ENCODE results near the gene COBL. TPM values are rescaled to one million over a fixed set of nuclear protein-coding genes. Genes with fewer than 3 reads are reported as not detected.
"Not testable (repeated sequence)": the region's sequence is repeated elsewhere in the genome, so short reads cannot be mapped to it uniquely, and the experiment has no call there.

Gene COBL
- total RNA-seq, 1 donor from 2014 or later: 9.2 TPM

GRCh38 chr7:51013218-51013786 lies 303.3 kb downstream of the COBL start:
- peak; percentile 84 for DNase-seq (ENCODE audit: low spot score)

- DNase-seq (ENCODE audit: low spot score): no peak
These were observed 303.9 kb downstream of the COBL start for GRCh38 chr7:51012569-51013217.

- DNase-seq (ENCODE audit: low spot score): no peak
These were observed 304.8 kb downstream of the COBL start for GRCh38 chr7:51011710-51012350.

- no peak for DNase-seq (ENCODE audit: low spot score)
These were observed 306.1 kb downstream of the COBL start for GRCh38 chr7:51010534-51010933.

- no peak for DNase-seq (ENCODE audit: low spot score)
These were observed 306.7 kb downstream of the COBL start for GRCh38 chr7:51009716-51010496.

GRCh38 chr7:51007551-51008505 lies 308.8 kb downstream of the COBL start:
- DNase-seq (ENCODE audit: low spot score): no peak

- no peak for DNase-seq (ENCODE audit: low spot score)
These were observed 309.9 kb downstream of the COBL start for GRCh38 chr7:51006483-51007235.

- no peak for DNase-seq (ENCODE audit: low spot score)
These were observed 311.5 kb downstream of the COBL start for GRCh38 chr7:51005074-51005473.

GRCh38 chr7:51000956-51001355 lies 315.7 kb downstream of the COBL start:
- DNase-seq (ENCODE audit: low spot score): no peak

GRCh38 chr7:50994753-50995319 lies 321.8 kb downstream of the COBL start:
- DNase-seq (ENCODE audit: low spot score): no peak

- DNase-seq (ENCODE audit: low spot score): not testable (repeated sequence)
These were observed 326.4 kb downstream of the COBL start for GRCh38 chr7:50990214-50990613.

- DNase-seq (ENCODE audit: low spot score): no peak
These were observed 327.6 kb downstream of the COBL start for GRCh38 chr7:50988988-50989387.

- DNase-seq (ENCODE audit: low spot score): no peak
These were observed 328.1 kb downstream of the COBL start for GRCh38 chr7:50988465-50988864.

GRCh38 chr7:50985096-50985495 lies 331.5 kb downstream of the COBL start:
- no peak for DNase-seq (ENCODE audit: low spot score)

GRCh38 chr7:50983850-50984249 lies 332.8 kb downstream of the COBL start:
- DNase-seq (ENCODE audit: low spot score): no peak

GRCh38 chr7:50982626-50983025 lies 334.0 kb downstream of the COBL start:
- DNase-seq (ENCODE audit: low spot score): no peak

- no peak for DNase-seq (ENCODE audit: low spot score)
These were observed 334.9 kb downstream of the COBL start for GRCh38 chr7:50981743-50982142.

GRCh38 chr7:50980411-50980810 lies 336.2 kb downstream of the COBL start:
- DNase-seq (ENCODE audit: low spot score): no peak

GRCh38 chr7:50978633-50979215 lies 337.9 kb downstream of the COBL start:
- DNase-seq (ENCODE audit: low spot score): no peak

Data from mesenteric fat pad (tissue), 1 donor.